ENCODE results near the gene CBX2. TPM values are rescaled to one million over a fixed set of nuclear protein-coding genes. Genes with fewer than 3 reads are reported as not detected.

CBX2 gene
- total RNA-seq, 2 experiments from 2014 or later = 9.2 to 9.6 TPM

- H3K4me3 Mint-ChIP-seq = peak overlapping the region; percentile 62
- H3K27me3 Mint-ChIP-seq = peaks cover 76% of the 10 kb centered on the region
- H3K9me3 Mint-ChIP-seq = no peaks in the 10 kb centered on the region
- H3K4me1 Mint-ChIP-seq = peaks cover 31% of the 10 kb centered on the region
- H3K27ac Mint-ChIP-seq = peak overlapping the region; percentile 73
- ATAC-seq (ENCODE audit: low read depth) (no peak), DNase-seq (no peak)
- POLR2A ChIA-PET = interaction anchor here (0.8 to 4.0 kb wide), 5 partner anchors 8 to 34 kb away, joined by 3 to 25 read pairs (median 6); partner anchors contain the start of genes CBX4 and CBX8
- H3K36me3 Mint-ChIP-seq = no peaks in the 10 kb centered on the region
Measured at GRCh38 chr17:79804856-79805696, 27.1 kb downstream of the CBX2 start.

- Mint-ChIP-seq H3K27me3 (peaks cover 73% of the 10 kb centered on the region), H3K27ac (no peak overlapping the region)
Measured at GRCh38 chr17:79806446-79806760, 28.5 kb downstream of the CBX2 start.

GRCh38 chr17:79806863-79807720 lies 29.1 kb downstream of the CBX2 start:
- ATAC-seq (ENCODE audit: low read depth) (no peak), DNase-seq (no peak)
- H3K27me3 Mint-ChIP-seq = peaks cover 72% of the 10 kb centered on the region
- no peak overlapping the region for H3K27ac Mint-ChIP-seq
- POLR2A ChIA-PET = interaction anchor here (1.0 to 7.8 kb wide), 5 partner anchors 10 to 34 kb away, joined by 3 to 76 read pairs (median 6); partner anchors contain the start of genes CBX4 and CBX8
- H3K4me3 Mint-ChIP-seq = no peak overlapping the region
- H3K9me3 Mint-ChIP-seq = no peaks in the 10 kb centered on the region
- no peaks in the 10 kb centered on the region for H3K36me3 Mint-ChIP-seq
- peaks cover 31% of the 10 kb centered on the region for H3K4me1 Mint-ChIP-seq

More at GRCh38 chr17:79806446-79806760, 28.5 kb downstream of the CBX2 start:
- peaks cover 30% of the 10 kb centered on the region for H3K4me1 Mint-ChIP-seq
- POLR2A ChIA-PET = interaction anchor here (4.0 kb wide), 1 partner anchor 33 kb away, joined by 25 read pairs; the partner anchor contains the start of gene CBX4
- no peaks in the 10 kb centered on the region for H3K9me3 Mint-ChIP-seq
- DNase-seq (no peak), ATAC-seq (ENCODE audit: low read depth) (no peak)
- H3K36me3 Mint-ChIP-seq = no peaks in the 10 kb centered on the region
- no peak overlapping the region for H3K4me3 Mint-ChIP-seq

- H3K27ac Mint-ChIP-seq = no peak overlapping the region
- H3K9me3 Mint-ChIP-seq = no peaks in the 10 kb centered on the region
- ATAC-seq (ENCODE audit: low read depth) (peak; percentile 38), DNase-seq (no peak)
- no peaks in the 10 kb centered on the region for H3K36me3 Mint-ChIP-seq
- POLR2A ChIA-PET = interaction anchor here (1.1 to 7.8 kb wide), 4 partner anchors 12 to 32 kb away, joined by 5 to 76 read pairs (median 8); partner anchors contain the start of genes CBX4 and CBX8
- peak overlapping the region; percentile 6 for H3K4me3 Mint-ChIP-seq
- H3K4me1 Mint-ChIP-seq = peaks cover 32% of the 10 kb centered on the region
- peaks cover 72% of the 10 kb centered on the region for H3K27me3 Mint-ChIP-seq
Measured at GRCh38 chr17:79808763-79809529, 31.0 kb downstream of the CBX2 start.

GRCh38 chr17:79809530-79810129 lies 31.7 kb downstream of the CBX2 start:
- DNase-seq = no peak
- Mint-ChIP-seq H3K4me1 (peaks cover 33% of the 10 kb centered on the region), H3K4me3 (peak overlapping the region; percentile 45), H3K27me3 (peaks cover 75% of the 10 kb centered on the region), H3K36me3 (no peaks in the 10 kb centered on the region), H3K27ac (no peak overlapping the region), H3K9me3 (no peaks in the 10 kb centered on the region)
- POLR2A ChIA-PET = interaction anchor here (4.3 to 7.8 kb wide), 2 partner anchors 27 to 31 kb away, joined by 17 to 76 read pairs; partner anchors contain the start of gene CBX4
- no peak for ATAC-seq (ENCODE audit: low read depth)

- peak; percentile 82 for DNase-seq
- peaks cover 26% of the 10 kb centered on the region for H3K4me1 Mint-ChIP-seq
- no peaks in the 10 kb centered on the region for H3K36me3 Mint-ChIP-seq
- H3K27ac Mint-ChIP-seq = no peak overlapping the region
- H3K27me3 Mint-ChIP-seq = peaks cover 68% of the 10 kb centered on the region
- ATAC-seq (ENCODE audit: low read depth) = peak; percentile 87
- peak overlapping the region; percentile 45 for H3K4me3 Mint-ChIP-seq
- POLR2A ChIA-PET = interaction anchor here (0.6 to 7.8 kb wide), 5 partner anchors 9 to 65 kb away, joined by 4 to 76 read pairs (median 10); partner anchors contain the start of genes CBX4 and CBX8
- H3K9me3 Mint-ChIP-seq = no peaks in the 10 kb centered on the region
Measured at GRCh38 chr17:79810130-79811010, 32.4 kb downstream of the CBX2 start.

GRCh38 chr17:79811011-79811867 lies 33.3 kb downstream of the CBX2 start:
- Mint-ChIP-seq H3K4me1 (peaks cover 20% of the 10 kb centered on the region), H3K36me3 (no peaks in the 10 kb centered on the region), H3K9me3 (no peaks in the 10 kb centered on the region), H3K4me3 (peak overlapping the region; percentile 44), H3K27ac (no peak overlapping the region), H3K27me3 (peaks cover 63% of the 10 kb centered on the region)
- peak; percentile 57 for DNase-seq
- POLR2A ChIA-PET = interaction anchor here (0.7 to 7.8 kb wide), 6 partner anchors 10 to 186 kb away, joined by 3 to 76 read pairs (median 8); partner anchors contain the start of genes CBX4 and CBX8
- ATAC-seq (ENCODE audit: low read depth) = no peak

GRCh38 chr17:79811868-79812352 lies 34.0 kb downstream of the CBX2 start:
- peak overlapping the region; percentile 28 for H3K4me3 Mint-ChIP-seq
- no peak overlapping the region for H3K27ac Mint-ChIP-seq
- no peaks in the 10 kb centered on the region for H3K36me3 Mint-ChIP-seq
- H3K4me1 Mint-ChIP-seq = peaks cover 20% of the 10 kb centered on the region
- POLR2A ChIA-PET = interaction anchor here (0.7 to 7.8 kb wide), 7 partner anchors 11 to 185 kb away, joined by 3 to 76 read pairs (median 6); partner anchors contain the start of genes CBX4 and CBX8
- peaks cover 63% of the 10 kb centered on the region for H3K27me3 Mint-ChIP-seq
- no peak for DNase-seq
- H3K9me3 Mint-ChIP-seq = no peaks in the 10 kb centered on the region
- ATAC-seq (ENCODE audit: low read depth) = no peak

GRCh38 chr17:79812353-79813258 lies 34.7 kb downstream of the CBX2 start:
- POLR2A ChIA-PET = interaction anchor here (0.7 to 7.8 kb wide), 6 partner anchors 9 to 28 kb away, joined by 3 to 76 read pairs (median 8); partner anchors contain the start of genes CBX4 and CBX8
- H3K27ac Mint-ChIP-seq = no peak overlapping the region
- H3K36me3 Mint-ChIP-seq = no peaks in the 10 kb centered on the region
- peaks cover 20% of the 10 kb centered on the region for H3K4me1 Mint-ChIP-seq
- no peak for DNase-seq
- H3K27me3 Mint-ChIP-seq = peaks cover 63% of the 10 kb centered on the region
- ATAC-seq (ENCODE audit: low read depth) = no peak
- H3K4me3 Mint-ChIP-seq = peak overlapping the region; percentile 40
- no peaks in the 10 kb centered on the region for H3K9me3 Mint-ChIP-seq

All from activated naive CD8-positive, alpha-beta T cell treated with anti-CD3 and anti-CD28 coated beads, Interleukin-2, amount 10 ng/mL, durations not matched to agents 7 days and 5 days (primary cell).